ENCODE measurements around the gene USP30. TPM values are rescaled to one million over a fixed set of nuclear protein-coding genes. Genes with fewer than 3 reads are reported as not detected.
A peak's percentile ranks its signal among the peaks of the same experiment; 100 is the strongest.

The USP30 gene
- total RNA-seq, result 15.5 TPM

- H3K27me3 ChIP-seq, result no peaks in the 10 kb centered on the region
These were observed at the start of gene USP30 for GRCh38 chr12:109052414-109053323. USP30 (plus strand) TSS chr12:109052576; CDS start chr12:109052679, 103 bp downstream.

GRCh38 chr12:109004017-109004416 lies 48.4 kb upstream of the USP30 start:
- Histone ChIP-seq H3K27ac (no peak overlapping the region), H3K9me3 (no peaks in the 10 kb centered on the region), H3K4me1 (no peaks in the 10 kb centered on the region), H3K4me3 (no peak overlapping the region), H3K36me3 (no peaks in the 10 kb centered on the region), H3K27me3 (no peaks in the 10 kb centered on the region)
- TF ChIP-seq POLR2A (IDR thresholded peaks at IDR 0.05), result no peak
- TF ChIP-seq CTCF (IDR thresholded peaks at IDR 0.05), result no peak
- no peak for TF ChIP-seq POLR2AphosphoS5 (IDR thresholded peaks at IDR 0.05; ENCODE audit: insufficient read depth in 1 of 2, low read depth in 1 of 2)
- intact Hi-C loops (cut with DNase I), result no loop called here
- no peak for DNase-seq (ENCODE audit: extremely low spot score in 2 of 2)

More at GRCh38 chr12:109052414-109053323, at the start of gene USP30:
- peaks cover 20% of the 10 kb centered on the region for H3K4me1 ChIP-seq
- intact Hi-C loops (cut with DNase I), result no loop called here
- H3K36me3 ChIP-seq, result peaks cover 0 to 2% of the 10 kb centered on the region in 2 donors
- DNase-seq (ENCODE audit: extremely low spot score in 2 of 2), result no peak
- peak within 1 kb of the TSS; percentile 82 to 95 for H3K4me3 ChIP-seq
- no peak for TF ChIP-seq CTCF (IDR thresholded peaks at IDR 0.05)
- peak; percentile 83 to 84 for TF ChIP-seq POLR2AphosphoS5 (IDR thresholded peaks at IDR 0.05; ENCODE audit: insufficient read depth in 1 of 2, low read depth in 1 of 2)
- H3K9me3 ChIP-seq, result no peaks in the 10 kb centered on the region
- peak within 1 kb of the TSS; percentile 93 for H3K27ac ChIP-seq

- Histone ChIP-seq H3K4me3 (no peak overlapping the region), H3K27ac (no peak overlapping the region), H3K27me3 (no peaks in the 10 kb centered on the region), H3K36me3 (no peaks in the 10 kb centered on the region), H3K4me1 (no peaks in the 10 kb centered on the region), H3K9me3 (no peaks in the 10 kb centered on the region)
- no peak for TF ChIP-seq POLR2AphosphoS5 (IDR thresholded peaks at IDR 0.05; ENCODE audit: insufficient read depth in 1 of 2, low read depth in 1 of 2)
- TF ChIP-seq POLR2A (IDR thresholded peaks at IDR 0.05), result no peak
- TF ChIP-seq CTCF (IDR thresholded peaks at IDR 0.05), result no peak
- intact Hi-C loops (cut with DNase I), result no loop called here
- DNase-seq (ENCODE audit: extremely low spot score in 2 of 2), result no peak
These were observed 42.6 kb upstream of the USP30 start for GRCh38 chr12:109009766-109010165.

- Histone ChIP-seq H3K27me3 (no peaks in the 10 kb centered on the region), H3K36me3 (no peaks in the 10 kb centered on the region), H3K4me1 (no peaks in the 10 kb centered on the region), H3K9me3 (no peaks in the 10 kb centered on the region), H3K4me3 (no peak overlapping the region), H3K27ac (no peak overlapping the region)
- DNase-seq (ENCODE audit: extremely low spot score in 2 of 2), result no peak
- no peak for TF ChIP-seq POLR2AphosphoS5 (IDR thresholded peaks at IDR 0.05; ENCODE audit: insufficient read depth in 1 of 2, low read depth in 1 of 2)
- no peak for TF ChIP-seq CTCF (IDR thresholded peaks at IDR 0.05)
- no peak for TF ChIP-seq POLR2A (IDR thresholded peaks at IDR 0.05)
- intact Hi-C loops (cut with DNase I), result no loop called here
These were observed 42.1 kb upstream of the USP30 start for GRCh38 chr12:109010259-109010658.

All from vagina (tissue), 2 donors.